Measurements from ENCODE around the gene ST8SIA6.
"Not testable (repeated sequence)": the region's sequence is repeated elsewhere in the genome, so short reads cannot be mapped to it uniquely, and the experiment has no call there.

The ST8SIA6 gene

GRCh38 chr10:17344206-17344605 is 110.2 kb downstream of the ST8SIA6 start:
- no peak for DNase-seq (ENCODE audit: low spot score)

GRCh38 chr10:17343118-17343517 is 111.3 kb downstream of the ST8SIA6 start:
- DNase-seq (ENCODE audit: low spot score): no peak

GRCh38 chr10:17340144-17340829 is 114.1 kb downstream of the ST8SIA6 start:
- no peak for DNase-seq (ENCODE audit: low spot score)

- no peak for DNase-seq (ENCODE audit: low spot score)
Observed at GRCh38 chr10:17335065-17335464, 119.3 kb downstream of the ST8SIA6 start.

- DNase-seq (ENCODE audit: low spot score): no peak
Observed at GRCh38 chr10:17330501-17330900, 123.9 kb downstream of the ST8SIA6 start.

- DNase-seq (ENCODE audit: low spot score): no peak
Observed at GRCh38 chr10:17326377-17326776, 128.0 kb downstream of the ST8SIA6 start.

GRCh38 chr10:17321957-17322356 is 132.4 kb downstream of the ST8SIA6 start:
- DNase-seq (ENCODE audit: low spot score): not testable (repeated sequence)

GRCh38 chr10:17316488-17317170 is 137.8 kb downstream of the ST8SIA6 start:
- no peak for DNase-seq (ENCODE audit: low spot score)

GRCh38 chr10:17309435-17309834 is 145.0 kb downstream of the ST8SIA6 start:
- no peak for DNase-seq (ENCODE audit: low spot score)

- no peak for DNase-seq (ENCODE audit: low spot score)
Observed at GRCh38 chr10:17307123-17307522, 147.3 kb downstream of the ST8SIA6 start.

GRCh38 chr10:17292375-17292774 is 162.0 kb downstream of the ST8SIA6 start:
- DNase-seq (ENCODE audit: low spot score): no peak

GRCh38 chr10:17290226-17290625 is 164.2 kb downstream of the ST8SIA6 start:
- DNase-seq (ENCODE audit: low spot score): peak; percentile 10

- no peak for DNase-seq (ENCODE audit: low spot score)
Observed at GRCh38 chr10:17289763-17290162, 164.6 kb downstream of the ST8SIA6 start.

GRCh38 chr10:17286562-17287550 is 167.5 kb downstream of the ST8SIA6 start:
- no peak for DNase-seq (ENCODE audit: low spot score)

GRCh38 chr10:17282311-17282710 is 172.1 kb downstream of the ST8SIA6 start:
- DNase-seq (ENCODE audit: low spot score): no peak

- no peak for DNase-seq (ENCODE audit: low spot score)
Observed at GRCh38 chr10:17278607-17279240, 175.7 kb downstream of the ST8SIA6 start.

GRCh38 chr10:17276756-17277424 is 177.5 kb downstream of the ST8SIA6 start:
- no peak for DNase-seq (ENCODE audit: low spot score)

GRCh38 chr10:17273403-17273802 is 181.0 kb downstream of the ST8SIA6 start:
- DNase-seq (ENCODE audit: low spot score): no peak

GRCh38 chr10:17272648-17273047 is 181.7 kb downstream of the ST8SIA6 start:
- no peak for DNase-seq (ENCODE audit: low spot score)
